Measurements from ENCODE around the gene DTX1.
A peak's percentile ranks its signal among the peaks of the same experiment; 100 is the strongest.

Gene DTX1

DNA sequence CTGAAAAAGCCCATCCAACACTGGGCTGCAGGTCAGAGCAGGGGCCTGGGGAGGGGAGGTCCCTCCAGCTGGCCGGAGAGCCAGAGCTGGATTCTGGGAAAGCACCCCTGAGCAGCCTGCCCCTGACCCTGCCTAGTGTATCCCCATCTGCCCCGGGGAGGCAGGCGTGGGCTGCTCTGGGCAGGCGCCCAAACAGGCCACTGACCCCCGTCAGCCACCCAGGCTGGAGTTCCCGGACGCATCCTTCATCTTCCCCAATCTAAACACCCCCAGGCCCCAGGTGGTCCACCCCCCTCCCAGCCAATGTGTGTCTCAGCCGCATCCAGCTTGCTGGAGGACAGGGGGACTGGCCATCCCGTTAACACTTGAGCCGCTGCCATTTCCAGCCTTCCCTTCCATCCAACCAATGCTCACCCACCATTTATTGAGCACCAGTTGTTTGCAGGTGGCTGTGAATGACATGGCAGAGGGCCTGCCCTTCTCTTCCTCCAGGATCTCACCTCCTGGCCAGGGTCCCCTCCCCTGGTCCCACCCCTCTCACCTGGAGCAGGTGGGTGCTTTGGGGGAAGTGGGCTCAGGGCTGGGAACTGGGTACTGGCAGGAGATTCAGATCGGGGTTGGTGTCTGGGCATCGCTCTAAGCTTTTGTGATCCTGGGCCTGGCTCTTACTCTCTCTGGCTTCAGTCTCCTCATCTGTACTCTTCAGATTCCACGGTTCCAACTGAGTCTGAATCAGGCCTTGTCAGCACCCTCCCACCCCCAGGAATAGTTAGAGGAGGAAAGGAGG, 743 bp upstream of the DTX1 start:
- DNase-seq = no peak

DNA sequence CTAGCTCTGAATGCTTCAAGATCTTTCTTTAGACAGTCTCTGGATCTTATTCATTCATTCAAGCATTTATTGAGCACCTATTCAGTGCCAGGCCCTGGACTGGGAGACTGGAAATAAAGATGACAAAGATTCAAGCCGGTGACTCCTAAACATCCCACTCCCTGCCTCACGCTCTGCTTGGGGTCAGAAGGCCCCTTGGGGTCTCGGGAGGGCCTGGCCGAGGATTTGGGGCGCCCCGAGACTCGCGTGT, 224 bp upstream of the DTX1 start:
- no peak for DNase-seq

DNA sequence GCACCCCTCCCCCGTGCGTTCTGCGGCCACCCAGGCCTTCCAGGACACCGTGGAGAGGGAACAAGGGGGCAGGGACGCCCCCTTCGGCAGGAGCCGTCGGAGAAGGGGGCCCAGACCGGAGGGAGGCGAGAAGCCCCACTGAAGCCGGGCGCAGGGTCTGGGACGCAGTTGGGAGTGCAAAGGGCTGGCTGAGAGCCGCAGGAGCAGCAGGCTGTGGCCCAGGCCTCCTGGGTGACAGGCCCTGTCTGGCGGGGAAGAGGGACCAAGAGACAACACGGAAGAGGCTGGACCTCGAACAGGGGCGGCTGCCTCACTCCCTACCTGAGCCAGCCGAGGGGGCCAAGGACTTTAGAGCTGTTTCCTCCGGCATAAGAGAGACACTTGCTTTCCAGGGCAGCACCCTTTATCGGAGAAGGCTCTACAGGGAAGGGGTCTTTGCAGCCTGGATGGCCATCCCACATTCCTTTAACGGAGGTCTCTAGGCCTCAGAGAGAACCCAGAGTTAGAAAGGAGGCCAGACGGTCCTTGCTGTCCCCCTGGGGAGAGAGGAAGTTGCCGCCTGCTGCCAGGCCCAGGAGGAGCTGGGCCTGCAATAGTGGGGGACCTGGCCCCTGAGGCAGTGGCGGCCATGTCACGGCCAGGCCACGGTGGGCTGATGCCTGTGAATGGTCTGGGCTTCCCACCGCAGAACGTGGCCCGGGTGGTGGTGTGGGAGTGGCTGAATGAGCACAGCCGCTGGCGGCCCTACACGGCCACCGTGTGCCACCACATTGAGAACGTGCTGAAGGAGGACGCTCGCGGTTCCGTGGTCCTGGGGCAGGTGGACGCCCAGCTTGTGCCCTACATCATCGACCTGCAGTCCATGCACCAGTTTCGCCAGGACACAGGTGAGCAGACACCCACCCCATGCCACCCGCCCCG, 1.3 kb downstream of the DTX1 start:
- DNase-seq = no peak

DNA sequence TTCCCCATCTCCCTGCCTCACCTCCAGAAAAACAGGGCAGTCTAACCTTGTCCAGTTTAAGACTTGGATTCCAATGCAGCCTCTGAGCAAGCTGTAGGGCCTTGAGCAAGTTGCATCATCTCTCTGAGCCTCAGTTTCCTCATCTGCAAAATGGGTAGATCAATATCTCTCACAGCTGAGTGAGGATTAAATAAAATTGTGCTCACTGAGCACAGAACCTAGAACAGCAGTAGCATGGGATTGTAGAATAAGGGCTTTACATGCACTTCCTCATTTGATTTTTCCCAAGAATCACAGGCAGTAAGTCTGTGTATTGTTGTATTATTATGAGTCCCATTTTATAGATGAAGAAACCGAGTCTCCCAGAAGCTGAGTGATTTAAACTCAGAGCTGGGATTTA, 2.0 kb downstream of the DTX1 start:
- DNase-seq = no peak

DNA sequence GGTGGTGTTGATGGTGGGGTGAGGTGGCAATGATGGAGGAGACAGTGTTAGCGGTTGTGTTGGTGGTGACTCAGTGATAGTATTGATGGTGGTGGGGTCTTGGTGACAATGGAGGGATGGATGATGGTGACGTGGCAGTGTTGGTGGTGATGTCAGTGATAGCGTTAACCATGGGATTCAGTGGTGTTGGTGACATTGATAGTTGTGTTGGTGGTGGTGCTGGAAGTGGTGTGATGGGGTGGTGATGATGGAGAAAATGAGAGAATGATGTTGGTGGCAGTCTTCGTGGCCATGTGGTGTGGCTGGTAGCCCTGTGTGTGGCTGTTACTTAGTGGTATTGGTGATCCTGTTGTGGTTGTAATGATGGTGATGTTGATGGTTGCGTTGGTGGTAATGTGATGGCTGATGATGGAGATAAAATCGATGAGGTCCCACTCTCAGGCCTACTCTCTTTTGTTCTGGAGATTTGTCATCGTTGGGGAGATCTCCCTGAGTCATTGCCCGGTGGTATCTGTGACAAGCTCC, 2.6 kb downstream of the DTX1 start:
- peak; percentile 12 for DNase-seq

DNA sequence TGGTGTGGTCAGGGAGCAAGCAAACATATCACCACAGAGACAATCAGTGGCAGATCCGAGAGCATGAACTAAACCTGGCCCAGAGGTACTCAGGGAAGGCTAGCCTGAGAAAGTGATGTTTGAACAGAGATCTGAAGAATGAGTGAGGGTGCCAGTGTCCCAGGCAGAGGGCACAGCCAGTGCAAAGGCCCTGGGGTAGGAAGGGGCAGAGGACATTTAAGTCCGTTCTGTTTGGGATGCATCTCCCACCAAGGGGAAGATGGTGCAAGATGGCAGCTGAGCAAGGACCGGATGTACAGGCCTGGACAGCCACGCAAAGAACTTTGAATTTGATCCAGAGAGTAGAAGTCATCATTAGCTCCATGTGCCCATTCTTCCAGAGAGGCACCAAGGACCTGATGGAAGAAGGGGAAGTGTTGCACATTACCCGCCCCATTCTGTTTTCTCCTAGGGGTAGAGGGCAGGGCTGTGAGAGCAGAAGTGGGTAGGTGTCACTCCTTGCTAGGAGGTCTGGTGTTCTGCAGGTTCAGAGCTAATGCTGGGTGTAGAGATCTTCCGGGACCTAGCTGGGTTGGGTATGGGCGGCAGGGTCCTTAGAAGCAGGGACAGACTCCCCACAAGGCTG, 3.9 kb downstream of the DTX1 start:
- no peak for DNase-seq

DNA sequence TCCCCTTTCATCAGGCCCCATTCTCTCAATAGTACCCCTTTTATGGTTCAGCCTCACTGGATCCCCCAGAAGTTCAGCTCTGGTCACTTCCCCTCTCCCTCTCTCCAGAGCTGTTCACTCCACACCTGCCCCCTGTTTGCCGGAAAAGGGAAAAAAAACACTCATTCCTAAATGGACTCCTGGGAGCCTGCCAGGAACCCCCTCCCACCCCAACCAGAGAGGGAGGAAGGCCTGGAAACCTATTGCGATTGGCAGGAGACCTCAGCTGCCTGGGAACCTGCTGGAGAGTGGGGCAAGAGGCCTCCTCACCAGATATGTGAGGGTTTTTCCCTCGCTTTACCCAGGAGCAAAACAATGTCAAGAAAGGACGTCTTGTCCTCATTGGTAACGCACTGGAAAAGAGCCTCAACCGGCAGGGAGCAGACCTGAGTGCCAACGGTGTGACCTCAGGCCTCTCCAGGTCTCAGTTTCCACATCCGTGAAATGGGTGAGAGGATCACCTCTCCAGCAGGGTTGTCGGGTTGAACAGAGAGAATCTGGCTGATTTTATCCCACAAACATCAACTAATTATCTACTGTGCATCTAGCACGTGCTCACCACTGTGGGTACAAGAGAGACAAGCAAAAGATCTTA, 4.6 kb downstream of the DTX1 start:
- no peak for DNase-seq

DNA sequence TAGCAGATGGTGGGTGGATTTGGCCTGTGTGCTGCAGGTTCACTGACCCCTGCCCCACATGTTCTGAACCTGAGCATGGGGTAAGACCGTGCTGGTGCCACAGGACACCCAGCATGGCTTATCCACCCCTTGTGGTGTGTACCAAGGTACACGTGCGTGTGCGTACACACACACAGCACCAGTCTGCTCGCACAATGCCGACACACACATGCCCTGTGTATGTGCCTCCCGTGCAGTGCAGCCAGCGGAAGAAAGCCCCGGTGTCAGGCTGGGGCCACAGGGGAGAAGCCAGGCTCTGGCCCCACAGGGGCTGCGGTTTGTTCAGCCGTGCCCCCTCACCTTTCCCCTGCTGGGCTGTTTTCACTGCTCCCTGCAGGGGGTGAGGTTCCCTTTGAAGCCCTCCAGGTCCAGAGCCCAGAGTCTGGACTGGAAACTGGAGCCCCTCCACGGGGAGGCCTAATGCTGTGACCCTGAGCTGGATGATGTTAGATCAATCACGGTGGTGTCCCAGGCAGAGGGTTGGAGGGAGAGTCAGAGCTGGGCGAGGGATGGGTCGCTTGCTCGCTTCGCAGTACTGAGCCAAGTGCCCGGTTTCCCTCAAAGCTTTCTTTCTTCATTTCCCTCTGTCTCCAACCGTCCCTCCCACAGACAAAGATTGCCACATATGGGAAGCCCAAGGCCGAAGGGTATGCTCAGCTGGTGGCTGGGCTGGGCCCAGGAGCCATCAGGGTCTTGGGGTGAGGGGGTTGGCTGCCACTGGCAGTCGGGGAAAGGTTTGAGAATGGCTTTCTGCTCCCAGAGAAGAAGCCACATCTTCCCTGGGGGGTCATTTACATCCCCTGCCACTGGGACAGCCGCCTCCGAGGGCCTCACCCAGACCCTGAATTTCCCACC, 6.2 kb downstream of the DTX1 start:
- no peak for DNase-seq

DNA sequence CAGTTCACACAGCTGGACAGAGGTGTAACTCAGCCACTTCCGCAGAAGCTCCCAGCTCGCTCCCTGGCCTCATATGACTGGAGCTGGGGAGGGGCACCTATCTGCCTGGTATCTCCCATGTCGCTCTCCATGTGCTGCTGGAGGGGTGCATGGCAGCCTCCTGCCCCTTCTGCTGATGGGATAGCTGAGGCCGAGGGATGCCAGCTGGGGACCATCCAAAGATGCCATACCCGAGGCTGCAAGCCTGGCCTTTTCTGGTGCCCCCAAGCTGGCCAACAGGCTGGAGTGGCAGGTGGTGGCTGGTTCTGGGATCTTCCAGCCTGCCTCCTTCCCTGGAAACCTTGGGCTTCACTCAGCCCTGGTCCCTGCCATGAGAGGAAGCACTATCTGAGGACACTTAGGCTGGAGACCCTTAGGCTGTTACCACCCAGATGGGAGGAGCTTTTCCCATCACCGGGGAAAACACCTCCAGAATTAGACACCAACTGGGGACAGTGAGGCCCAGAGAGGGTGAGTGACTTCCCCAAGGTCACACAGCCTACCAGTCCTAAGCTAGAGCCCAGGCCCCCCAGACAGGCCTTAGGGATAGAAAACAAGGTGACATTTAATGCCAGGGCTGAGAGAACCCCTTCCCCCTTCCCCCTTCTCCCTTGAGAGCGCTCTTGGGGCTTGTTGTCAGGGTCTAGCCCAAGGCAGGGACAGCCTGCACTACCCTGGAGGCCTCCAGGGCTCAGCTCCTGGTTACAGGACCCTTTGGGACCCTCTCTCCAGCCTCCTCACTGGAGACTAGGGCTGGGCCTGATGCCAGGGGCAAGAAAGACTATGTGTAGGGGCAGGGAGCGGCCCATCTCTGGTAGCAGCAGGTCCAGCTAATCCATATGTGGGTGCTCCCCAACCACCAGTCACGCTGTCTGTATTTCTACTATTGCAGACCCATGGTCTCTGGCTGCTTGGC, 7.1 kb downstream of the DTX1 start:
- no peak for DNase-seq

DNA sequence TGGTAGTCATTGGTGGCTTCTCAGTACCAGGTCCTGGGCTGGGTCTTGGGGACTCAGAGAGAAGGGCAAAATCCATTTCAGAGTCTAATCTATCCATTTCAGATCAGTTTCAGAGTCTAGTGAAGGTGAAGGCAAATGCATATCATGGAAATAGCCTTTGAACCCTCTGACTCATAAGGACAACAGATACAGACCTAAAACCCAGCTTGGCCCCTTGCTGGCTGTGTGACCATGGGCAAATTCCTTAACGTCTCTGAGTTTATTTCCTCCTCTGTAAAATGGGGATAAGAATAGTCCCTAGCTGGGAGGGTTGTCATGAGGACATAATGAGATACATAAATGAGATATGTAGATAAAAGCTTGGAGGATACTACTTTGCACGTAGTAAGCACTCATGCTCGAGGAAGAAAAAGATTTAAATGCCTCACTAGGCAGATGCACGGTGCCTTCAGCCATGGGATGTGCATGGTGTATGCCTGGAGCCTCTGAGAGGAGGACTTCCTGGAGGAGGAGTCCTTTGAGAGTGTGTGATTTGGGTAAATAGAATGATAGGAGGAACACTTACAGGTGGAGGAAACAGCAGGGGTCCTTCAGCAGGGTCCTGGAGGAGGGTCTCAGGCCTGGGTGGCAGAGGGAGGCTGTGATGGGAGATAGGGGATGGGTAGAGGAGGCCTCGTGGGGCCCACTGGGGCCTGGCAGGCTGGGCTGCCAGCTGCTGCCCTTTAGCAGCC, 8.0 kb downstream of the DTX1 start:
- no peak for DNase-seq

DNA sequence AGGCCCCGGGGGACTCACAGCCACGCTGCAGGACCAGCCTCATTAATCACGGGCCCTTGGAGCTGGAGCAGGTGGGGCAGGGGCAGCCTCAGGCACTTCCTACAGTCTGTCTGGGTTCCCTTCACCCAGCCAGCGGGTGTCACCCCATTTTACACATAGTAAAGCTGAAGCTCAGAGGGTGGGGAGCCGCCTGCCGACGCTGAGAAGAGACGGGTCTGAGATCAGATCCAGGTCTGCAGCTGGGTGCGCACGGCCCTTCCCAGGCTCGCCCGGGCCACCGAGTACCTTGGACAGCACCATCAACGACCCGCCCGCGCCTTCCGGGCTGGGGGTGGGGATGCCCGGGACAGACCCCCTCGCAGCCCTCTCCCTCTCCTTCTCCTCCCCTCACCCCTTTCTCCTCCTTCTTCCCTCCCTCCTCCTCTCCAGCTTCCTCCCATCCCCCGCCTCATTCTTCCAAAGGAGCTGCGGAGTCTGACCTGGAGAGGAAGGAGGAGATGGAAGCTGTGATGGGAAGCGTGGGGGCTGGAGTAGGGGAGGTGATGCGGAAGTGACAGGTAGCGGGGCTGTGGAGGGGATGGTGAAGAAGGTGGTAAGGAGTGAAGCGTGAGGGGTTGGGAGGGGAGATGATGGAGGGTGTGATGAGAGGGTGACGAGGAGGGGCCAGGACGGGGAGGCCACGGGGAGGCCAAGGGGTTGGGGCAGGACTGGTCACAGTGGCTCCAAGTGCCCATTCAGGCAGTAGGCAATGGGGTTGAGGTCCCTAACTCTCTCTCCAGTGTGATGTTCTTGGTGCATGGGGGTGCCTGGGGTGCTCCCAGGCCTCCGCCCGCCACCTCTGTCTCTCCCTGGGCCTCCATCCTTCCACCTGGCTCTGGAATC, 8.8 kb downstream of the DTX1 start:
- no peak for DNase-seq

DNA sequence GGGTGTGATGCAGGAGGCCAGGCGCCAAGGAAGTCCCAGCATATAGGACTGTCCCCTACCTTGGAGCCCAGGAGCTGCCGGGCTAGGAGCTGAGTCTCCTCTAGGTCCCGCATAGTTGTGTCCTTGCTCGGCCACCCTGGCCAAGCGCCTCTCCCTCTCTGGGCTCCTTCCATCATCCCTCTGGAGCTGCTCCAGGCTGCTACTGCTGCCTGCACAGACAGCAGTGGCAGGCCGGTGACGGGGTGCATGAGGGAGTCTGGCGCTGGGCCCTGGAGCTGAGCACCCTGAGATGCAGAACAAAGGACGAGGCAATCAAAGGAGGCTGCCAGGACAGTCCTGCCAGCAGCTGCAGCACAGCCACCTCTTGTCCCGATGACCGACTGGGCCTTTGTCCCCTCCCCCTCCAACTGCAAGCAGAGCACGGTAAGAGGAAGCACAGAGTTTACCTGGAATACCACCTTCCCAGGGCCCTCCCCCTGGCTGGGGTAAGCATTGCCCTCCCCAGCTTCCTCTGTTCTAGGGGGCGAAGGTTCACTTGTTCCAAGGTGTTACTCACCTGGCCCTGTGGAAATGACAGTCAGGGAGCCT, 10.4 kb downstream of the DTX1 start:
- DNase-seq = no peak

DNA sequence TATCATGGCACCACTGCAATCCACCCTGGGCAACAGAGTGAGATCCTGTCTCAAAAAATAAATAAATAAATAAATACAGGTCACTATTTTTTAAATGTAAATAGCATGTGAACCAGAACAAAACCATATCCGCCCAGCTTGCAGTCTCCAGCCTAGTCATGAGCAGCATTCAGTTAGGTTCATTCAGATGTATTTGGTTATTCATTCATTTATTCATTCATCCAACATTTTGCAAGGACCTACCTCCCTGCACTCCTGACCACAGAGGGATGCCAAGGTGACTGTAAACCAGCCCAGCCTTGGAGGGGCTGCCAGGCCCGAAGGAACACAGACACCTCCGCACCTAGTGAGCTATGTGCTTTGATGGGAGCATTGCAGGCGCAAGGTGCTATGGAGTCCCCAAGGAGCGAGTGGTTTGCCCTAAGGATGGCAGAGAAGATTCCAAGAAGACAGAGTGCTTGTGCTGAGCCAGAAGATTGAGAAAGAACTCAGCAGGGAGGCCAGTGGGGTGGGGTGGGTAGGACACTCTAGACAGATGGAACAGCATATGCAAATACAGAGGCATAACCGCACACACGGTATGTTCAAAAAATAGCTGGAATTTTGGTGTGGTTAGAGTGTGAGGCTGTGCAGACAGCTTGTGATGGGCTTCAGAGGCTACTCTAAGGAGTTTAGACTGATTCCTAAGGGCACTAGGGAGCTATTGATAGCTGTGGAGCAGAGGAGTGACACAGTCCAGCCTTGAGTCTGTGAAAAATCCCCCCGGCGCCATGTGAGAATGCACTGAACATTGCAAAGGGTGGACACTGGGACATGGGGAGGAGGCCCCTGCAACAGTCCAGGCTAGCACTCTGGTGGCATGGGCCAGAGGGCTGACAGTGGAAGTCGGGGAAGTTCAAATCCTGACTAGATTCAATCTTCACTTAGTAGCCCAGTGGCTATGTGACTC, 11.7 kb downstream of the DTX1 start:
- DNase-seq = no peak

DNA sequence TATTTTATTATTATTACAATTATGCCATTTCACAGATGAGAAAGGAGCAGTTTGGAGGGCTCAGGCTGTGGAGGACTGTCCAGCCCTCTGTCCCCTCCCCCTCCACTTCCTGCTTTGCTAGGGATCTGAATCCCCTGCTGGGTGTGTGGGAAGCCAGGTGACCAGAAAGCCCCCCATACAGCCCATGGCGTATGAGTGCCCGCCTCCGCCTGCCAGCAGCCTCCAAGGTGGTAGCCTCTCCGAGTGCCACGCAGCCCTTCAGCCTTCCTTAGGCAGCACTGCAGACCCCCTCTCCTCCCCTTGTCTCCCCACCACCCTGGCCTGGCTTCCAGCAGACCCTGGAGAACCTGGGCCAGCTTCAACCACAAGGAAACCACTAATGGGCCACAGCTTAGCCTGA, 12.6 kb downstream of the DTX1 start:
- no peak for DNase-seq

DNA sequence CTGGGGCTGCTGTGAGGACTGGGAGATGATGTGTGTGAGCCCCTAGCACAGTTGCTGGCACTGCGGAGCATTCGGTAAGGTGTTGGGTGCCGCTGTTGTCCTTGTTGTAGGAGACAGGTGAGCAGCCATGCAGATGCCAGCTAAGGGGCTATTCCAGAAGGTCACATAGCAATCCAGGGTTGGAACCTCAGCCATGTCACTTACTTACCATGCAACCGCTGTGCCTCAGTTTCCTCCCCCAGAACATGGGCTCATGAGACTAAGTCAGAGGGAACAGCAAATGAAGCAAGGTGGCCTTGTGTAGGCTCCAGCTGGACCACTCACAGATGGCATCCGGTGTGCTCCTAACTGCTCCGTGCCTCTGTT, 13.2 kb downstream of the DTX1 start:
- no peak for DNase-seq

DNA sequence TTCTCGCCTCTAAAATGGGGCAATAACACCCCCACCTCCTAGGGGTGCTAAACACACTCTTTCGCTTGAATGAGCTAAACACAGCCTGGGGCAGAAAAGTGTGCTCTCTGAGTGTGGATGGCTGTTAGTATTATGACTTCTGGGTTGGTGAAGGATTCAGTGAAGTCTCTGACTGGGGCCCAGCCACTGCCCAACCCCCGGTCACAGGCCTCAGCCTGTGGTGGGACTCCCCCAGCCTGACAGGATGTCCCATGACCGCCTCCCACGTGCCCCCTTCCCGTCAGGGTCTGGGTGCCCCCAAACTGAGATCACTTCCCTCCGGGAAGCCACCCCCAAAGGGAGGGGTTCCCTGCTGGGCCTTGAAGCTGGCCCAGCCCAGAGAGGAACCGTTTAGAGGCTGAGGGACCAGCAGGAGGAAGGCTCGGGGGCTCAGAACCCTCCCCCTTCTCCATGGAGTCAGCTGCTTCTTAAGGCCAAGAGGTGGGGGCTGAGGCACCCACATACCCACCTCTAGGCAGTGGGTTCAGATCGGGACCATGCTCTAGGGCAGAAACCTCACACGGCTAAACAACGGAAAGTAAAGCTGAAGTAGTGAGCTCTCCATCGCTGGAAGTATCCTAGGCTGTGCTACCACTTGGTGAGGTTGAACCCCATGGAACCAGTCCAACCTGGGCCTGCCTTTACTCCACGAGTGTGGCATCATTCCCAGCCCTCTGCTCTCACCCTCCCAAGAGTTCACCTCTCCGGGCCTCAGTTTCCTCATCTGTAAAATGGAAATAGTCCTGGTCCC, 13.8 kb downstream of the DTX1 start:
- no peak for DNase-seq

Data from stimulated activated CD4-positive, alpha-beta T cell treated with anti-CD3 and anti-CD28 coated beads, Interleukin-4, amount 100 ng/mL, for 24 hours (primary cell).